Measurements from ENCODE around the gene ALK. TPM values are rescaled to one million over a fixed set of nuclear protein-coding genes. Genes with fewer than 3 reads are reported as not detected.
"Not testable (repeated sequence)": the region's sequence is repeated elsewhere in the genome, so short reads cannot be mapped to it uniquely, and the experiment has no call there.

ALK gene
- total RNA-seq, 1 experiment from 2014 or later = not detected

GRCh38 chr2:29245742-29246382 is 675.5 kb downstream of the ALK start:
- H2BK15ac ChIP-seq (ENCODE audit: low read depth, low read length) = no peak overlapping the region
- no peak overlapping the region for H3K4ac ChIP-seq (ENCODE audit: low read depth, low read length)
- no peak overlapping the region for H2BK120ac ChIP-seq (ENCODE audit: low read depth, low read length, poor library complexity, severe bottlenecking)
- no CpG with 5 or more reads among the region's 10 CpGs for WGBS (ENCODE audit: extremely low coverage, insufficient read length, low lambda C conversion rate)
- peaks cover 5% of the 10 kb centered on the region for H3K27me3 Mint-ChIP-seq (ENCODE audit: low read depth)
- no peaks in the 10 kb centered on the region; a peak in 1 of 4 replicates for H3K4me1 Mint-ChIP-seq
- no peaks in the 10 kb centered on the region for H3K27me3 ChIP-seq (ENCODE audit: insufficient read depth, low read length)
- H2BK12ac ChIP-seq (ENCODE audit: insufficient read length, low read depth, low read length) = no peak overlapping the region
- no peak overlapping the region for H3K27ac ChIP-seq (ENCODE audit: insufficient read length, low read depth, low read length)
- no peak overlapping the region for H3K56ac ChIP-seq (ENCODE audit: insufficient read length, low read depth, low read length)
- no peaks in the 10 kb centered on the region for H4K20me1 ChIP-seq (ENCODE audit: control insufficient read depth, insufficient read depth, insufficient read length)
- H3K79me1 ChIP-seq (ENCODE audit: insufficient read depth, low read depth, low read length, poor library complexity, severe bottlenecking) = no peaks in the 10 kb centered on the region
- H2BK5ac ChIP-seq (ENCODE audit: insufficient read length, low read length) = no peak overlapping the region
- no peak overlapping the region for H3K9ac ChIP-seq (ENCODE audit: extremely low read depth, insufficient read length, low read length)
- H3K9me3 ChIP-seq (ENCODE audit: control insufficient read depth, low read depth, low read length) = no peaks in the 10 kb centered on the region
- peak overlapping the region in 1 of 3 experiments; percentile 89; a peak in 1 of 7 replicates for H3K27ac Mint-ChIP-seq
- no peaks in the 10 kb centered on the region for H3K79me2 ChIP-seq (ENCODE audit: insufficient read depth, low read length)
- no peak overlapping the region for H4K8ac ChIP-seq (replicated peaks; ENCODE audit: insufficient read length, low read depth, low read length)
- H3K18ac ChIP-seq (ENCODE audit: insufficient read length, low read depth, low read length) = no peak overlapping the region
- H2AK5ac ChIP-seq (ENCODE audit: insufficient read length, low read length) = no peak overlapping the region
- no peak overlapping the region; the same call in 1 of the 2 replicates for H3K14ac ChIP-seq (ENCODE audit: insufficient read depth, low read length)
- no peak overlapping the region for H3T11ph ChIP-seq (ENCODE audit: low read length)
- no peak for DNase-seq
- H3K4me2 ChIP-seq (ENCODE audit: insufficient read depth, insufficient read length, low read length) = no peak overlapping the region
- H3K36me3 Mint-ChIP-seq (ENCODE audit: insufficient read depth in 1 of 3, low read depth in 3 of 3) = no peaks in the 10 kb centered on the region
- no peaks in the 10 kb centered on the region for H3K4me1 ChIP-seq (ENCODE audit: insufficient read depth, low read length)
- no peaks in the 10 kb centered on the region; a peak in 1 of 5 replicates for H3K9me3 Mint-ChIP-seq
- H4K91ac ChIP-seq (ENCODE audit: insufficient read length, low read depth, low read length) = no peak overlapping the region
- H3K23me2 ChIP-seq (ENCODE audit: insufficient read length, low read depth, low read length, poor library complexity, severe bottlenecking) = peaks cover 4% of the 10 kb centered on the region
- H3K4me3 Mint-ChIP-seq = no peak overlapping the region
- no peak overlapping the region for H2AFZ ChIP-seq (ENCODE audit: low read length)
- no peak overlapping the region for H2BK20ac ChIP-seq (ENCODE audit: low read depth, low read length, poor library complexity, severe bottlenecking)
- TF ChIP-seq CTCF (conservative IDR thresholded peaks at IDR 0.05) = no peak
- H4K5ac ChIP-seq (ENCODE audit: insufficient read length, low read depth, low read length) = no peak overlapping the region
- H3K23ac ChIP-seq (ENCODE audit: insufficient read length, low read depth, low read length) = no peak overlapping the region

GRCh38 chr2:29245035-29245741 is 676.2 kb downstream of the ALK start:
- H3K27me3 ChIP-seq (ENCODE audit: insufficient read depth, low read length); H3K79me2 ChIP-seq (ENCODE audit: insufficient read depth, low read length); H3K4me1 Mint-ChIP-seq; H3K14ac ChIP-seq (ENCODE audit: insufficient read depth, low read length); DNase-seq; H2BK20ac ChIP-seq (ENCODE audit: low read depth, low read length, poor library complexity, severe bottlenecking); H4K8ac ChIP-seq (replicated peaks; ENCODE audit: insufficient read length, low read depth, low read length); H3K18ac ChIP-seq (ENCODE audit: insufficient read length, low read depth, low read length); H3K23ac ChIP-seq (ENCODE audit: insufficient read length, low read depth, low read length); H3K27ac ChIP-seq (ENCODE audit: insufficient read length, low read depth, low read length); H2BK15ac ChIP-seq (ENCODE audit: low read depth, low read length); H4K20me1 ChIP-seq (ENCODE audit: control insufficient read depth, insufficient read depth, insufficient read length); H2AFZ ChIP-seq (ENCODE audit: low read length); H2BK120ac ChIP-seq (ENCODE audit: low read depth, low read length, poor library complexity, severe bottlenecking); H3K36me3 Mint-ChIP-seq (ENCODE audit: insufficient read depth in 1 of 3, low read depth in 3 of 3); H3K4ac ChIP-seq (ENCODE audit: low read depth, low read length); H3K9me3 Mint-ChIP-seq; H3K4me1 ChIP-seq (ENCODE audit: insufficient read depth, low read length); H2BK12ac ChIP-seq (ENCODE audit: insufficient read length, low read depth, low read length); H3K79me1 ChIP-seq (ENCODE audit: insufficient read depth, low read depth, low read length, poor library complexity, severe bottlenecking); H3K9ac ChIP-seq (ENCODE audit: extremely low read depth, insufficient read length, low read length); H4K5ac ChIP-seq (ENCODE audit: insufficient read length, low read depth, low read length); H3T11ph ChIP-seq (ENCODE audit: low read length); H3K27me3 Mint-ChIP-seq (ENCODE audit: low read depth); H3K4me2 ChIP-seq (ENCODE audit: insufficient read depth, insufficient read length, low read length); H3K23me2 ChIP-seq (ENCODE audit: insufficient read length, low read depth, low read length, poor library complexity, severe bottlenecking); H3K56ac ChIP-seq (ENCODE audit: insufficient read length, low read depth, low read length); H2BK5ac ChIP-seq (ENCODE audit: insufficient read length, low read length); H3K9me3 ChIP-seq (ENCODE audit: control insufficient read depth, low read depth, low read length); H4K91ac ChIP-seq (ENCODE audit: insufficient read length, low read depth, low read length); H3K27ac Mint-ChIP-seq; H2AK5ac ChIP-seq (ENCODE audit: insufficient read length, low read length); H3K4me3 Mint-ChIP-seq: not testable (repeated sequence)
- WGBS (ENCODE audit: extremely low coverage, insufficient read length, low lambda C conversion rate) = no CpG with 5 or more reads among the region's 3 CpGs
